ENCODE data around the gene LEMD2. TPM values are rescaled to one million over a fixed set of nuclear protein-coding genes. Genes with fewer than 3 reads are reported as not detected.

LEMD2 gene
- total RNA-seq, 1 experiment from 2014 or later: 91.8 TPM

DNA sequence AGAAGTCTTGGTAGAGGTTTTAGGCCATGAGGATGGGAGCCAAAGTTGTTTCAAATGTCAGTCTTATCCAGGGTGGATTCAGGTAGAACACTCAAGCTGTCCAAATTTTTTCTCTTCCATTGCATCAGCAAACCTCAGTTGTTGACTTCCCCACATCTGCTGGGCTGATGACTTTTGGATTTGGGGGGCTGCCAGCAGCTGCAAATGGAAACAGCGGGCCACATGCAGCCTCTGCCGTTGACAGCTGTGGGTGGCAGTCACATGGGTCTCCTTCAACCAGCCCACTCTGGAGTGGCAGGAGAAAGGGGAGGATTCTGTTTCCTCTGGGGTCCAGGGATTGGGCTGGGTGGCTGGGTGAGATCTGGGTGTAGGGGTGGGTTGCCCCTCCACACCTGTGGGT lies 20.7 kb upstream of the LEMD2 start:
- Histone ChIP-seq H4K91ac (ENCODE audit: insufficient read length, low read depth, low read length) (no peak overlapping the region), H3K79me2 (ENCODE audit: insufficient read depth, low read length) (no peaks in the 10 kb centered on the region), H3K4ac (ENCODE audit: low read depth, low read length) (no peak overlapping the region), H3K4me2 (ENCODE audit: insufficient read depth, insufficient read length, low read length) (no peak overlapping the region), H3K23ac (ENCODE audit: insufficient read length, low read depth, low read length) (no peak overlapping the region), H4K5ac (ENCODE audit: insufficient read length, low read depth, low read length) (no peak overlapping the region), H3K79me1 (ENCODE audit: insufficient read depth, low read depth, low read length, poor library complexity, severe bottlenecking) (no peaks in the 10 kb centered on the region), H3K56ac (ENCODE audit: insufficient read length, low read depth, low read length) (no peak overlapping the region), H4K8ac (replicated peaks; ENCODE audit: insufficient read length, low read depth, low read length) (no peak overlapping the region), H2AK5ac (ENCODE audit: insufficient read length, low read length) (no peak overlapping the region), H2BK120ac (ENCODE audit: low read depth, low read length, poor library complexity, severe bottlenecking) (no peak overlapping the region), H2BK12ac (ENCODE audit: insufficient read length, low read depth, low read length) (no peak overlapping the region), H2BK5ac (ENCODE audit: insufficient read length, low read length) (no peak overlapping the region), H3K18ac (ENCODE audit: insufficient read length, low read depth, low read length) (no peak overlapping the region), H2AFZ (ENCODE audit: low read length) (no peak overlapping the region), H2BK20ac (ENCODE audit: low read depth, low read length, poor library complexity, severe bottlenecking) (no peak overlapping the region), H3K14ac (ENCODE audit: insufficient read depth, low read length) (no peak overlapping the region), H3T11ph (ENCODE audit: low read length) (no peak overlapping the region), H4K20me1 (ENCODE audit: control insufficient read depth, insufficient read depth, insufficient read length) (no peaks in the 10 kb centered on the region), H3K9me3 (ENCODE audit: control insufficient read depth, low read depth, low read length) (no peaks in the 10 kb centered on the region), H3K27me3 (ENCODE audit: insufficient read depth, low read length) (no peaks in the 10 kb centered on the region), H3K23me2 (ENCODE audit: insufficient read length, low read depth, low read length, poor library complexity, severe bottlenecking) (no peaks in the 10 kb centered on the region), H3K27ac (ENCODE audit: insufficient read length, low read depth, low read length) (no peak overlapping the region), H3K4me1 (ENCODE audit: insufficient read depth, low read length) (peaks cover 23% of the 10 kb centered on the region; the same call in 1 of the 2 replicates), H3K9ac (ENCODE audit: extremely low read depth, insufficient read length, low read length) (no peak overlapping the region), H2BK15ac (ENCODE audit: low read depth, low read length) (no peak overlapping the region)
- WGBS (ENCODE audit: extremely low coverage, insufficient read length, low lambda C conversion rate): no CpG with 5 or more reads among the region's 2 CpGs
- no peaks in the 10 kb centered on the region; a peak in 2 of 5 replicates for H3K9me3 Mint-ChIP-seq
- H3K27me3 Mint-ChIP-seq (ENCODE audit: low read depth): peaks cover 2% of the 10 kb centered on the region; the same call in 1 of the 2 replicates
- no peak overlapping the region; a peak in 1 of 5 replicates for H3K4me3 Mint-ChIP-seq
- TF ChIP-seq CTCF (conservative IDR thresholded peaks at IDR 0.05): no peak
- peaks cover 67 to 81% of the 10 kb centered on the region in 2 experiments for H3K4me1 Mint-ChIP-seq
- peak overlapping the region in 2 of 3 experiments; percentile 95 to 97; a peak in 4 of 7 replicates for H3K27ac Mint-ChIP-seq
- DNase-seq: no peak
- no peaks in the 10 kb centered on the region for H3K36me3 Mint-ChIP-seq (ENCODE audit: insufficient read depth in 1 of 3, low read depth in 3 of 3)
